Kidney (tissue), 14 donors: ENCODE results near the gene SMIM30. TPM values are rescaled to one million over a fixed set of nuclear protein-coding genes. Genes with fewer than 3 reads are reported as not detected.

Source experiments
- DNase-seq, 5 donors: peaks; one replicate each; pipeline ENCODE4 v3.0.0-alpha.2; 2013 to 2020
- FAIRE-seq: peaks from 2 replicates; lab custom pipeline; 2012; peaks lifted over from hg19 to GRCh38; lab: Jason Lieb, UNC
- H3K27ac ChIP-seq, 2 donors: one replicate each; pipeline ENCODE4 v1.7.0; 2013; ENCODE audit warnings: low read depth in 2 of 2, low read length in 2 of 2, inconsistent platforms in 1 of 2
- H3K27me3 ChIP-seq: one replicate; pipeline ENCODE4 v1.7.1; 2013; ENCODE audit warnings: low read length, inconsistent platforms; ENCODE audit not compliant: control insufficient read depth, insufficient read depth
- H3K36me3 ChIP-seq, 3 donors: one replicate each; pipeline versions ENCODE4 v1.7.0 to v1.7.1; 2013; ENCODE audit warnings: low read length in 3 of 3, control low read depth in 1 of 3, inconsistent platforms in 1 of 3; ENCODE audit not compliant: insufficient read depth in 3 of 3, control insufficient read depth in 2 of 3
- H3K4me1 ChIP-seq, 3 donors: one replicate each; pipeline versions ENCODE4 v1.7.0 to v1.7.1; 2013; ENCODE audit warnings: low read length in 3 of 3, inconsistent platforms in 1 of 3, low read depth in 1 of 3; ENCODE audit not compliant: control insufficient read depth in 2 of 3, insufficient read depth in 2 of 3
- H3K4me3 ChIP-seq, 3 donors: one replicate each; pipeline versions ENCODE4 v1.7.0 to v1.8.1; 2013; ENCODE audit warnings: low read length in 3 of 3, control low read depth in 1 of 3, inconsistent platforms in 1 of 3
- H3K9ac ChIP-seq, 3 donors: one replicate each; pipeline versions ENCODE4 v1.7.0 to v1.7.1; 2013; ENCODE audit warnings: low read length in 3 of 3, control low read depth in 1 of 3, inconsistent platforms in 1 of 3
- H3K9me3 ChIP-seq, 3 donors: one replicate each; pipeline versions ENCODE4 v1.7.0 to v1.7.1; 2013; ENCODE audit warnings: low read length in 3 of 3, control low read depth in 1 of 3, inconsistent platforms in 1 of 3; ENCODE audit not compliant: control insufficient read depth in 2 of 3, insufficient read depth in 1 of 3
- intact Hi-C: fragments of 100-400 bp; cut with DNase I; formaldehyde crosslinking; loops from one replicate; pipeline ENCODE4 v1.11.1; 2022
- polyA plus RNA-seq: library from polyadenylated mRNA; stranded (reverse); fragments of 350-450 nt; fragmentation: Illumina TruSeq; extraction: RNeasy Lipid Tissue Mini Kit (QIAGEN cat#74804); gene quantifications from one replicate; pipeline ENCODE4 v1.2.3, GENCODE V29; 2014; ENCODE audit warnings: low read depth, low replicate concordance; ENCODE audit not compliant: insufficient read depth
- total RNA-seq: library from RNA; stranded (reverse); fragmentation: NEBNext Ultra II Directional; extraction: Animal tissue kit (Norgen Biotek cat#: 25700); gene quantifications from one replicate; pipeline ENCODE4 v1.2.1, GENCODE V29; 2021
- TF ChIP-seq, protein P1 (sequence below): IDR thresholded peaks from 3 replicates; pipeline ENCODE4 v1.5.1; 2012; ENCODE audit warnings: mild to moderate bottlenecking, moderate library complexity, borderline replicate concordance; ENCODE audit not compliant: insufficient read depth; ENCODE audit errors: extremely low read depth
- donor health status: control.
- donor health status: control.
- donor health status: control.
- donor health status: control.
- donor health status: control.
- donor health status: DM: yes; HTN: yes; CAD: no.
- donor health status: Normal renal cell carcinoma (clear cell type).

Gene SMIM30
- total and polyA plus RNA-seq, 2 donors from 2014 or later = 42.9 to 102 TPM

DNA sequence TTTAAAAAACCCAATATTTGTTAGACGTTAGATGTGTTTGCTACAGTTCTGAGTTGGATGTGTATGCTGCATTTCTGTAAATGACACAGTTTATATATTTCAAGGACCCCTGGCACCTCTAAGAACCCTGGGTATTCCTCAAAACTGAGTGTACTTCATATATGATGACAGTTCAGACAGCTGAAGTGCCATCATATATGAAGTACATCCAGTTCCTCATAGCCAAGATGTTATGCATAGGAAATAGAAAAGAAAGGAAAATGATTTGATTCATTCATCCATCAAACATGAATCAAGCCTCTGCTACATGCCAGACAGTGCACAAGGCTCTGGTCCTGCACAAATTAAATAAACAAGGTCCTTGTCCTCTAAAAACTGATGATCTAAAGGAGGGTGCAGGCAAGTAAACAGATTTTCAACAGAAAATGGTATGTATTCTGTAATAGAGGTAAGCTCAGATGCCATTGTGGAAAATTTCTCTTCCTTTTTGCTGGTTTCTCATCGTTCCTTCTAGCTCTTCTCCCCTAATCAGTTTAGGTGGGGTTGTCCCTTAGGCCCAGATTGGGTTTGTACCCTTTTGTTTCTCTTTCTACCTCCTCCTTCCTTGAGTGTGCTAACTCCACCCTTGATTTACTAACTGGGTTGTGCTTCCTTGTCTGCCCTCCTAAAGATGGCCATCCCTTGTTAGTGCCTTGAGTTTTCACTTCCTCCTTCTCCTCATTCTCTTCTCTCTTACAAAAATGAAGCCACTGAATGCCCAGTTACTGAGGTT, 25.3 kb upstream of the SMIM30 start:
- DNase-seq (no peak), FAIRE-seq (no peak)
- TF ChIP-seq, protein P1, sequence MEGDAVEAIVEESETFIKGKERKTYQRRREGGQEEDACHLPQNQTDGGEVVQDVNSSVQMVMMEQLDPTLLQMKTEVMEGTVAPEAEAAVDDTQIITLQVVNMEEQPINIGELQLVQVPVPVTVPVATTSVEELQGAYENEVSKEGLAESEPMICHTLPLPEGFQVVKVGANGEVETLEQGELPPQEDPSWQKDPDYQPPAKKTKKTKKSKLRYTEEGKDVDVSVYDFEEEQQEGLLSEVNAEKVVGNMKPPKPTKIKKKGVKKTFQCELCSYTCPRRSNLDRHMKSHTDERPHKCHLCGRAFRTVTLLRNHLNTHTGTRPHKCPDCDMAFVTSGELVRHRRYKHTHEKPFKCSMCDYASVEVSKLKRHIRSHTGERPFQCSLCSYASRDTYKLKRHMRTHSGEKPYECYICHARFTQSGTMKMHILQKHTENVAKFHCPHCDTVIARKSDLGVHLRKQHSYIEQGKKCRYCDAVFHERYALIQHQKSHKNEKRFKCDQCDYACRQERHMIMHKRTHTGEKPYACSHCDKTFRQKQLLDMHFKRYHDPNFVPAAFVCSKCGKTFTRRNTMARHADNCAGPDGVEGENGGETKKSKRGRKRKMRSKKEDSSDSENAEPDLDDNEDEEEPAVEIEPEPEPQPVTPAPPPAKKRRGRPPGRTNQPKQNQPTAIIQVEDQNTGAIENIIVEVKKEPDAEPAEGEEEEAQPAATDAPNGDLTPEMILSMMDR = no peak
- Histone ChIP-seq H3K27ac (no peak overlapping the region), H3K4me1 (no peaks in the 10 kb centered on the region), H3K27me3 (no peaks in the 10 kb centered on the region), H3K9me3 (no peaks in the 10 kb centered on the region), H3K4me3 (no peak overlapping the region), H3K9ac (no peak overlapping the region), H3K36me3 (no peaks in the 10 kb centered on the region)
- intact Hi-C loops = no loop called here

DNA sequence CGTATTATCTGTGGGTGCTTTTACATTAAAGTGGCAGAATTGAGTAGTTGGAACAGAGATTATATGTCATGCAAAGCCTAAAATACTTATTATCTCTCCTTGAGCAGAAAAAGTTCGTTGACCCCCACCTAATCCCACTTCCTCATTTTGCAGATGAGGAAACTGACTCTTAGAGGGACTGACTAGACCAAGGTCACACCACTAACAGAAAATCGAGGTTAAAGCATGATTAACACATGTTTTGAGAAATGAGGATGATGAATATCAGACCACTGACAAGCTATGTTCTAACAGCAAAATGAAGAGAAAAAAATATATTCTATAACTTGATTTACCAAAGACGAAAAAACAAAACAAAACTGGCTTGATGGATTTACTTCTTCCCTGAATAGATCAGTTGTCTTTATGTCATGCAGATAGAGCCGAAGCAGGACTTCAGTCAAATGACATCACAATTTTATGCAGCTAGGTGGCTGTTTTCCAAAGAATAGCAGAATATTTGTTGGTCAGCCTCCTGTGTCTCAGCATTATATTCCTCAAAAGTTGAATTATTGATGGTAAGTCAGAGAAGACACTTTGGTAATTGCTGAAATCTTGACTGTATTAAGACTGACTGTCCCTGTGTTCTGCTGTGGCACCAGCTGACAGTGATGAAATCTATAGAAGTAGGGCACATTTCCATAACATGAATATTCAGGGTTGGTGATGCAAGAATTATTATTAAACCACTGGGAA, 24.2 kb upstream of the SMIM30 start:
- DNase-seq (no peak), FAIRE-seq (no peak)
- H3K9me3 ChIP-seq = no peaks in the 10 kb centered on the region
- H3K27me3 ChIP-seq = no peaks in the 10 kb centered on the region
- intact Hi-C loops = no loop called here
- no peaks in the 10 kb centered on the region for H3K4me1 ChIP-seq
- TF ChIP-seq, protein P1 = no peak
- H3K27ac ChIP-seq = no peak overlapping the region
- H3K36me3 ChIP-seq = no peaks in the 10 kb centered on the region
- no peak overlapping the region for H3K9ac ChIP-seq
- H3K4me3 ChIP-seq = no peak overlapping the region

DNA sequence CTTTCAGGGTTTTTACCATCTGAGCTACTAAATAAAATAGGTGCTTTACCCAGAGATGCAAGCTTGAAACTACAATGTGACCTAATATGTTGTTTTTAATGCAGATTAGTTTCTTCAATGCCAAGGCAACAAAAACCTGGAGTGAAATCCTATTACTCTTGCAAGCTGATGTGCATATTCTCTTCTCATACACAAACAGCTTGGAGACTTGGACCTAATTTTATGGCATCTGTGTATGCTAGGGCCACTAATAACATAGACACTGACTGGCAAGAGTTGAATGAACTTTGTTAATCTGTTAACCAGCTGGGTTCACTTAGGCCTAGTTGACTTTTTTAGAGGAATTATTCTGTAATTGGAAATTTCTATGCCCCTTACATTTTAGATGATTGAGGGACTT, 23.4 kb upstream of the SMIM30 start:
- no peak for FAIRE-seq
- intact Hi-C loops = no loop called here
- no peaks in the 10 kb centered on the region for H3K9me3 ChIP-seq

More for the DNA sequence above, 23.4 kb upstream of the SMIM30 start:
- TF ChIP-seq, protein P1 = no peak
- Histone ChIP-seq H3K4me1 (no peaks in the 10 kb centered on the region), H3K36me3 (no peaks in the 10 kb centered on the region), H3K4me3 (no peak overlapping the region), H3K9ac (no peak overlapping the region), H3K27ac (no peak overlapping the region), H3K27me3 (no peaks in the 10 kb centered on the region)
- DNase-seq = no peak
